HEK293T (cell line): ENCODE results near the gene KAT14.

Experiments
- ARNT ChIP-seq: fragments of 450-650 bp; IDR thresholded peaks from 2 replicates; pipeline ENCODE4 v1.6.1; 2017; ENCODE audit warnings: mild to moderate bottlenecking
- ELF4 ChIP-seq: fragments of 450-650 bp; IDR thresholded peaks from 2 replicates; pipeline ENCODE4 v1.6.1; 2017; ENCODE audit warnings: antibody characterized with exemption
- FOXK2 ChIP-seq: fragments of 450-650 bp; IDR thresholded peaks from 2 replicates; pipeline ENCODE4 v1.6.1; 2016; ENCODE audit warnings: mild to moderate bottlenecking
- FOXM1 ChIP-seq: fragments of 450-650 bp; IDR thresholded peaks from 2 replicates; pipeline ENCODE4 v1.6.1; 2017; ENCODE audit warnings: mild to moderate bottlenecking, borderline replicate concordance
- HDGF ChIP-seq: fragments of 450-650 bp; IDR thresholded peaks from 2 replicates; pipeline ENCODE4 v1.6.1; 2017; ENCODE audit warnings: antibody characterized with exemption, borderline replicate concordance
- L3MBTL2 ChIP-seq: fragments of 450-650 bp; conservative IDR thresholded peaks from 2 replicates; pipeline ENCODE4 v1.6.1; 2016; ENCODE audit warnings: mild to moderate bottlenecking
- LEF1 ChIP-seq: fragments of 450-650 bp; IDR thresholded peaks from 2 replicates; pipeline ENCODE4 v1.6.1; 2017; ENCODE audit warnings: mild to moderate bottlenecking, borderline replicate concordance
- SP1 ChIP-seq: fragments of 450-650 bp; IDR thresholded peaks from 2 replicates; pipeline ENCODE4 v1.6.1; 2017
- SUZ12 ChIP-seq: fragments of 450-650 bp; IDR thresholded peaks from 2 replicates; pipeline ENCODE4 v1.6.1; 2016; ENCODE audit warnings: mild to moderate bottlenecking
- TARDBP ChIP-seq: fragments of 450-650 bp; IDR thresholded peaks from 2 replicates; pipeline ENCODE4 v1.6.1; 2016
- ZNF384 ChIP-seq: fragments of 450-650 bp; IDR thresholded peaks from 2 replicates; pipeline ENCODE4 v1.6.1; 2016
- TF ChIP-seq, protein P1 (sequence below): fragments of 450-650 bp; IDR thresholded peaks from 2 replicates; pipeline ENCODE4 v1.6.1; 2016

DNA sequence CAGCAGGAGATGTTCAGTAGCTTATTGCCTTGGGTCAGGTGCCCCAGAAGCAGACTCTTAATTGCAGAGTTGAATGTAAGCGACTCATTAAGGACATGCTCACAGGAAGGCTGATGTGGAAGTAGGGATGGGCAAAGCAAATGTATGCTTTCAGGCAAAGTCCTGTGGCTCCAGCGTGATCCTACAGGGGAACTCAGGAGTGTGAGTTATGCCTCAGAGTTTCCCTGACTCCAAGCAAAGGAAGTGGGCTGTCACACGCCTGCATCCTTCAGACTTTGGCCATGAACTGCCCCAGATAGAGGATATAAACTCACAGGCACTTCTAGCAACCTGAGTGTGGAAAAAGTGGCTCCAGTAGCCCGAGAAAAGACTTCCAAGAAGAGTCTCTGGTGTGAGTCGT, 85.7 kb downstream of the KAT14 start:
- TF ChIP-seq ZNF384 (no peak), LEF1 (no peak), FOXM1 (no peak), TARDBP (no peak), ELF4 (no peak), HDGF (no peak), SUZ12 (no peak), SP1 (no peak), FOXK2 (no peak), L3MBTL2 (no peak), ARNT (no peak)
- TF ChIP-seq, protein P1, sequence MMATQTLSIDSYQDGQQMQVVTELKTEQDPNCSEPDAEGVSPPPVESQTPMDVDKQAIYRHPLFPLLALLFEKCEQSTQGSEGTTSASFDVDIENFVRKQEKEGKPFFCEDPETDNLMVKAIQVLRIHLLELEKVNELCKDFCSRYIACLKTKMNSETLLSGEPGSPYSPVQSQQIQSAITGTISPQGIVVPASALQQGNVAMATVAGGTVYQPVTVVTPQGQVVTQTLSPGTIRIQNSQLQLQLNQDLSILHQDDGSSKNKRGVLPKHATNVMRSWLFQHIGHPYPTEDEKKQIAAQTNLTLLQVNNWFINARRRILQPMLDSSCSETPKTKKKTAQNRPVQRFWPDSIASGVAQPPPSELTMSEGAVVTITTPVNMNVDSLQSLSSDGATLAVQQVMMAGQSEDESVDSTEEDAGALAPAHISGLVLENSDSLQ, result no peak
